GM18907 (cell line): ENCODE results near the gene AKAP6.

ENCODE experiments used
- ATAC-seq: cut with Tn5 transposase; IDR thresholded peaks from one replicate; pipeline ENCODE4 v1.9.1; 2021; ENCODE audit warnings: mild to moderate bottlenecking, moderate library complexity; ENCODE audit not compliant: unreplicated experiment

Gene AKAP6

GRCh38 chr14:32513571-32514009, 184.5 kb downstream of the AKAP6 start:
- no peak for ATAC-seq

DNA sequence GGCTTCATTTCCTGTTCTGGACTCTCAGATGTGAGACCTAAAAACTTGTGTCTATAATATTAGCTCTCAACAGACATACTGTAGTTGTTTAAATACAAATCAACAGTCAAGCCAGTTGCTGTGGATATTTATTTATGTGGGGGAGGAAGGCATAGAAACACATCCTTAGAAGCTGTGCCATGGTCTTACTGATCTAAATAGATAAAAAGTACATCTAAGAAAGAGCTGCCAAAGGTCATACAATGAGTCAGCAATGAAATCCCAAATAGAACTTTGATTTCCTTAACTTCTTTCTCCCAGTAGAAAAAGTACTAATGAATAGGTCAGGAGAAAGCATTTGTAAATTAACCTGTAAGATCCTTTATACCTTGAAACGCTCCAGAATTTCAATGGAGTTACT, 185.1 kb downstream of the AKAP6 start:
- ATAC-seq, result no peak

DNA sequence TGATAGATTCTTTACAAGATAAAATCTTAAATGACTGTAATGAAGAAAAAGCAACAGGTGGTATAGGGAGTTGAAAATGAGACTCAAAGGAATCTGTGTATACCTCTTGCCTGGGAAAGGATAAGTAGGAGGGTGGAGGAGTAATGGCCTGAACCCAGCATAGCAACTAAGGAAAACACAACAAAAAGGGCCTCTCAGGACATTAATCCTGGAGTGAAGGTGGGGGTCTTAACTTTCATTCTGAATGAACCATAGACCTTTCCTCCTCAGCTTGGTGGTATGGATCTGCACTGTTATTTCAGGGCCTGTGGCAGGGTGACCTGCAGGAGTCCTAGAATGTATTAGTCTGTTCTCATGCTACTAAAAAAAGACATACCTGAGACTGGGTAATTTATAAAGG, 185.6 kb downstream of the AKAP6 start:
- ATAC-seq, result no peak

DNA sequence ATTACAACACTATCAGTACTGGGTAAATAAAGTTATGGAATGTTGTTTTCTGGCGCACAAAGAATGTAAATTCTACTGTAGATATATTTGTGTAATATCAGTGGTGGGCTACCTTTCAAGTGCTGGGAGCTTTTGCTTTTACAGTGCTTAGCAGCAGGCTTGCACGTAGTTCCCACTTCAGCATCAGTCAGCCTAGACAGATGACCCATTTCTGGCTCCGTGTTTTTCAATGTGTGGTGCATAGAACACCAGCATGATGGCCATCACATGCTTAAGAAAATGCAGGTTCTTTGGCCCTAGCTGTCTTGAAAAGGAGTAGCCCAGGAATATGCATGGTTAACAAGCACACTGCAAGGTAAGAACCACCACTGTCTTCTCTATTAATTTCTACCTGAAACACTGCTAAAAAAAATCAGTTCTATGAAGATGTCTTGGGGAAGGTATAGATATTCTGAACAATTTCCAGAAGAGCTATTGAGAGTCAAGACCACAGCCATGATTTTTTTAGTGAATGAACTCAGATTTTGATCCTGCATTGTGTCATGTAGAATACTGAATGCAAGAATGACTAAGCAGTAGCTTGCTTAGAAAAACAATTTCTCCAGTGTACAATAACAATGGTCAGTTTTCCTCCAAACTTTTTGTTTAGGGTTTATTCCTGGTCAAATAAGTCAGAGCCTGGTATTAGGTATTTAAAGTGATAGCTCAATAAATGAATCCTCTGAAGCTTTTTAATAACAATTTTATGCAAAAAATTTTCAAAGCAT, 195.7 kb downstream of the AKAP6 start:
- ATAC-seq, result no peak

GRCh38 chr14:32525591-32525990, 196.5 kb downstream of the AKAP6 start:
- ATAC-seq, result no peak

GRCh38 chr14:32530800-32531199, 201.7 kb downstream of the AKAP6 start:
- ATAC-seq, result no peak

DNA sequence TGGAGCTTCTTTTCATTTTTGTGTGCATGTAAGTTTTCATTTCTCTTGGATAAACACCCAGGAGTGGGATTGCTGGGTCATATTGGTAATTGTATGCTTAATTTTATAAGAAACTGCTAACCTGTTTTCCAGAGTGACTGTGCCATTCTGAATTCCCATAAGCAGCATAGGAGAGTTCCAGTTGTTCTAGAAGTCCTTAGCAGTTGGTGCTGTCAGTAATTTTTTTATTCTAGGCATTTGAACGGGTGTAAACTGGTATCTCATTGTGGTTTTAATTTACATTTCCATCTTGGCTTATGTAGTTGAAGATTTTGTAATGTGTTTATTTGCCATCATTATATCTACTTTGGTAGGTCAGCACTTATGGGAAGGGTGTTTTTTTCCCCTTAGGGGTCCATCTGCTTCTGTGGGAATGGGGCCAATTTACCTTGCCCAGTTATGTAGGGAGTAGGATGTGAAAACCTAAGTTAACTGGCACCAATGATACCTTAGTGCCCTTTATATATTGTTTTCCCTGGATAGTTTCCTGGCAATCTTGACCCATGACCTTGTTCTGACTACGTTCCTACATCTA, 202.9 kb downstream of the AKAP6 start:
- ATAC-seq, result no peak

- ATAC-seq, result no peak
Observed at GRCh38 chr14:32534145-32534544, 205.0 kb downstream of the AKAP6 start.

DNA sequence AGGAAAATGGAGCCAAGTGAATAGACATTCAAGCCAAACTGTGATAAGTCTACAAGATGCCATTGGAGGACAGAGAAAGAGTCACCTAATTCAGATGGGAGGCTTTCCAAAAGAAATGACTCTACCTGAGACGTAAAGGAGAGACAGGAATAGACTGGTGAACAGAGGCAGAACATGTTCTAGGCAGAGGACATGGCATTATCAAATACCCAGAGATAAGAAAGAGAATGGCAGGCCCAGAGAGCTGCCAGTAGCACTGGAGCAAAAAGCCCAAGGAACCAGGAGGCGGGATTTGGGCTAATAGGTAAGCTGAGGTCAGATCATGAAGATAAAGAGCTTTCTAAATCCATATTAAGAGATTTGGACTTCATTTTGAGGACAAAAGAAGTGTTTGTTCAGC, 207.1 kb downstream of the AKAP6 start:
- no peak for ATAC-seq

GRCh38 chr14:32537166-32537565, 208.1 kb downstream of the AKAP6 start:
- ATAC-seq, result no peak

DNA sequence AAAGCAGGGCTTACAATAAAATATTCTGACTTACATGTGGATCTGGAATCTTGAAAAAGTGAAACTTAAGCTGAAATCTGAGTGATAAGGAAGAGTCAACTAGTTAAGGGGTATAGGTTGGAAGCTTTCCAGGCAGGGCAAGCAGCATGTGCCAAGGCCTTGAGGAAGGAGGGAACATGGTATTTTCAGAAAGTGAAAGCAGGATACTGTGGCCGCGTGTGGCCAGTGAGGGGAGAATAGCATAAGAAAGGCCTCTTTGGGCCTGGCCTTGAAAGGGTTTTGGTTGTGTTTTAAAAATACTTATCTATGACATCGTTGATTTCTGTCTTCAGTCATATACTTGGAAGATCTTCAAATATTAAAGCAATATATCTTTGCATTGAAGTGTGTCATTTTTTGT, 213.4 kb downstream of the AKAP6 start:
- ATAC-seq, result no peak

DNA sequence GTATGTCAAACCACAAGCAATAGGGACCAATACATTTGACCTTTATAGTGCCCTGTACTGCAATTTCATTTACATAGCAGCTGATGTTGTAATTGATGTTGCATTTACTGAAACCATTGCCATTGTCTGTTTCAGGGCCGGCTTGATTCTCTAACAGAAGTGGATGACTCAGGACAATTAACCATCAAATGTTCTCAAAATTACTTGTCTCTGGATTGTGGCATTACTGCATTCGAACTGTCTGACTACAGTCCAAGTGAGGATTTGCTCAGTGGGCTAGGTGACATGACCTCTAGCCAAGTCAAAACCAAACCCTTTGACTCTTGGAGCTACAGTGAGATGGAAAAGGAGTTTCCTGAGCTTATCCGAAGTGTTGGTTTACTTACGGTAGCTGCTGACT, 216.0 kb downstream of the AKAP6 start:
- no peak for ATAC-seq

- ATAC-seq, result no peak
Observed at GRCh38 chr14:32545506-32546210, 216.6 kb downstream of the AKAP6 start.

- ATAC-seq, result no peak
Observed at GRCh38 chr14:32546246-32546645, 217.1 kb downstream of the AKAP6 start.

GRCh38 chr14:32552766-32553165, 223.7 kb downstream of the AKAP6 start:
- no peak for ATAC-seq

DNA sequence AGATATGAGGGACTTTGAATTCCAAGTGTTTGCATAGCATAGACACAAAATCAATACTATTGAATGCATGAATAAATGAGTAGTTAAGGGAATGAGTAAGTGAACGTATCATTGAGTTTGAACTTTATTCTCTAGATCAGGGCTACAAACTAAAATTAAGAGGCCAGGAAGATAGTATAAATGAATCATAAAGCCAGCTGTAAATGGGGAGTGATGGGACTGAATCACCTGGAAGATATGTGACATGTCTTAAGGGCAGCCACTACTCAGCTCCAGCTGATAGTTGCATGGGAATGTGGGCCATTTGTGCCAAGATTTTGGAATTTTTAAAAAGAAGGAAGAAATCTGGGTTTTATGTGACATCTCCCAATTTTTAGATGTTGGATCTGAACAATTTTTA, 229.9 kb downstream of the AKAP6 start:
- ATAC-seq, result no peak

- ATAC-seq, result no peak
Observed at GRCh38 chr14:32559590-32559989, 230.5 kb downstream of the AKAP6 start.

DNA sequence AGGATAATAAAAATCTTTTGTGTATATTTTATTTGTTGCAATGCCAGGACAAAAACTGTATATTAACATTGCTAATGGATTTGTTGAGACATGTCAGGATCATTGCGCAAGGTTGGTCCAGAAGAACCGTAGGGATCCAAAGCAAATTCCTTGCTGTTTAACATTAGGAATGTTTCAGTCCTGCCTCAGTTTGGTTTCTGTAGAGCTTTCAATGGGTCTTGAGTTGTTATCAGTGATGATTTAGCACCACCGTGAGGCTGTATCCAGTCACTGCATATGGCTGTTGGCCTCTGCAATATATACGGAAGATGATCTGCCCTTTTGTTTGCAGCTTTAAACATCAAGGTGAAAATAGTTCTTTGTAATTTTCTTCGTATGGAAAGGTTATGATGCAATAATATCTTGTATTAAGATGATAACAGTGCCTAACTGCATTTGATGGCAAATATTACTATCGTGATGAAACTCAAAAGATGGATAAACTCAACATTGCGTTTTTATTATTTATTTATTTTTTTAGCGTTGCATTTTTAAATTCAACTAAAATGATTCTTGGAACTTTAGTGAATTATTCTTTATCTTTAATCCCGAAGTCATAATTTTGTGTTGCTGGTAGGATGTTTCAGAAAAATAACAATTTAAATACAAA, 231.2 kb downstream of the AKAP6 start:
- peak; percentile 75 for ATAC-seq

- ATAC-seq, result no peak
Observed at GRCh38 chr14:32561520-32561919, 232.4 kb downstream of the AKAP6 start.

GRCh38 chr14:32564596-32564995, 235.5 kb downstream of the AKAP6 start:
- peak; percentile 62 for ATAC-seq

- ATAC-seq, result no peak
Observed at GRCh38 chr14:32565256-32565655, 236.2 kb downstream of the AKAP6 start.
